GM23338 (cell line): ENCODE data around the gene MBOAT1. TPM values are rescaled to one million over a fixed set of nuclear protein-coding genes. Genes with fewer than 3 reads are reported as not detected.

ENCODE experiments used
- ATAC-seq: fragments of 200-7000 bp; cut with Tn5 transposase; 3 replicates; pipeline ENCODE4 v1.9.1; 2020
- DNase-seq: peaks from one replicate; pipeline ENCODE4 v3.0.0-alpha.2; 2015; ENCODE audit warnings: low spot score
- H2AFZ ChIP-seq: fragments of 200-600 bp; sonication (generic); 2 replicates; pipeline ENCODE4 v1.8.0; 2016; ENCODE audit warnings: antibody characterized with exemption, mild to moderate bottlenecking, moderate library complexity
- H3F3A ChIP-seq: fragments of 200-600 bp; sonication (generic); replicated peaks from 2 replicates; pipeline ENCODE4 v1.8.0; 2017; ENCODE audit warnings: antibody characterized with exemption, mixed run types, low read depth
- H3K27ac ChIP-seq: fragments of 200-600 bp; sonication (generic); 2 replicates; pipeline ENCODE4 v1.6.1; 2016; ENCODE audit warnings: low read depth
- H3K27me3 ChIP-seq: fragments of 200-600 bp; sonication (generic); 2 replicates; pipeline ENCODE4 v1.8.0; 2016; ENCODE audit warnings: mild to moderate bottlenecking, mixed run types, moderate library complexity; ENCODE audit not compliant: insufficient read depth
- H3K36me3 ChIP-seq: fragments of 200-600 bp; sonication (generic); 2 replicates; pipeline ENCODE4 v1.8.0; 2016; ENCODE audit warnings: mild to moderate bottlenecking; ENCODE audit not compliant: insufficient read depth
- H3K4me1 ChIP-seq: fragments of 200-600 bp; sonication (generic); 2 replicates; pipeline ENCODE4 v1.8.0; 2016; ENCODE audit warnings: mild to moderate bottlenecking, moderate library complexity; ENCODE audit not compliant: insufficient read depth
- H3K4me2 ChIP-seq: fragments of 200-600 bp; sonication (generic); 2 replicates; pipeline ENCODE4 v1.7.1; 2017; ENCODE audit warnings: mixed run types
- H3K4me3 ChIP-seq: fragments of 200-600 bp; sonication (generic); 2 replicates; pipeline ENCODE4 v1.6.1; 2016; ENCODE audit warnings: mixed run types
- H3K79me2 ChIP-seq: fragments of 200-600 bp; sonication (generic); replicated peaks from 2 replicates; pipeline ENCODE4 v1.8.0; 2017; ENCODE audit warnings: mild to moderate bottlenecking; ENCODE audit not compliant: insufficient read depth
- H3K9me2 ChIP-seq: fragments of 200-600 bp; sonication (generic); 2 replicates; pipeline ENCODE4 v1.8.0; 2017; ENCODE audit not compliant: insufficient read depth
- H4K20me1 ChIP-seq: fragments of 200-600 bp; sonication (generic); replicated peaks from 2 replicates; pipeline ENCODE4 v1.8.0; 2017; ENCODE audit warnings: mild to moderate bottlenecking; ENCODE audit not compliant: insufficient read depth
- H3K27ac Mint-ChIP-seq: 2 replicates; pipeline ENCODE4 v1.8.0; 2020; ENCODE audit warnings: inconsistent platforms, mild to moderate bottlenecking, moderate library complexity, mixed read lengths
- H3K27me3 Mint-ChIP-seq: 3 replicates; pipeline ENCODE4 v1.8.0; 2022; ENCODE audit warnings: low read depth, mild to moderate bottlenecking, moderate library complexity, mixed read lengths, inconsistent platforms; ENCODE audit not compliant: insufficient read depth, poor library complexity
- H3K36me3 Mint-ChIP-seq: 3 replicates; pipeline ENCODE4 v1.8.0; 2021; ENCODE audit warnings: low read depth, mild to moderate bottlenecking, inconsistent platforms, moderate library complexity, mixed read lengths
- H3K4me1 Mint-ChIP-seq: 3 replicates; pipeline ENCODE4 v1.8.0; 2020; ENCODE audit warnings: mild to moderate bottlenecking, inconsistent platforms, mixed read lengths
- H3K4me3 Mint-ChIP-seq: 3 replicates; pipeline ENCODE4 v1.8.0; 2021; ENCODE audit warnings: moderate library complexity, mild to moderate bottlenecking, inconsistent platforms, mixed read lengths
- H3K9me3 Mint-ChIP-seq: 3 replicates; pipeline ENCODE4 v1.8.0; 2020; ENCODE audit warnings: moderate library complexity, mild to moderate bottlenecking, inconsistent platforms, mixed read lengths
- CTCF ChIP-seq, 2 experiments: fragments of 200-600 bp in 1 of 2; sonication (generic) in 1 of 2; conservative IDR thresholded peaks; 2 replicates each; pipeline versions ENCODE4 v1.5.1 to v1.6.1; 2016 to 2017; ENCODE audit warnings: antibody characterized with exemption in 2 of 2, low read depth in 2 of 2, mild to moderate bottlenecking in 2 of 2, moderate library complexity in 1 of 2
- EZH2phosphoT487 ChIP-seq: fragments of 200-600 bp; sonication (generic); IDR thresholded peaks from one replicate; pipeline ENCODE4 v1.8.1; 2018; ENCODE audit warnings: antibody characterized with exemption; ENCODE audit not compliant: unreplicated experiment
- JUNB ChIP-seq: IDR thresholded peaks from one replicate; pipeline ENCODE4 v1.6.1; 2016; ENCODE audit warnings: antibody characterized with exemption; ENCODE audit not compliant: unreplicated experiment
- NANOG ChIP-seq: IDR thresholded peaks from 2 replicates; pipeline ENCODE4 v1.6.1; 2016; ENCODE audit warnings: antibody characterized with exemption, borderline replicate concordance
- POLR2AphosphoS5 ChIP-seq: IDR thresholded peaks from 2 replicates; pipeline ENCODE4 v1.6.1; 2016; ENCODE audit warnings: antibody characterized with exemption, low read depth
- STAT1 ChIP-seq: IDR thresholded peaks from one replicate; pipeline ENCODE4 v1.6.1; 2016; ENCODE audit warnings: antibody characterized with exemption; ENCODE audit not compliant: unreplicated experiment
- ZNF114 ChIP-seq: fragments of 250-450 bp; sonication (Bioruptor Pico); IDR thresholded peaks from 2 replicates; pipeline ENCODE4 v1.5.0; 2020; ENCODE audit warnings: mild to moderate bottlenecking, moderate library complexity
- ZNF331 ChIP-seq: fragments of 250-450 bp; sonication (Bioruptor Pico); IDR thresholded peaks from 2 replicates; pipeline ENCODE4 v1.5.0; 2020; ENCODE audit warnings: low read depth, mild to moderate bottlenecking, moderate library complexity
- polyA plus RNA-seq: library from polyadenylated mRNA; unstranded; fragments of >200 nt; fragmentation: Nextera tagmentation; extraction: Ambion mirVana; gene quantifications from 2 replicates; pipeline ENCODE4 v1.2.1, GENCODE V29; 2016
- total RNA-seq: library from RNA; depleted of rRNA; stranded (reverse); fragments of >200 nt; shearing (Covaris generic); gene quantifications from 2 replicates; pipeline ENCODE4 v1.2.3, GENCODE V29; 2014
- TF ChIP-seq, protein P1 (sequence below): IDR thresholded peaks from one replicate; pipeline ENCODE4 v1.6.1; 2018; ENCODE audit warnings: antibody characterized with exemption; ENCODE audit not compliant: unreplicated experiment
- TF ChIP-seq, protein P2 (sequence below): IDR thresholded peaks from 2 replicates; pipeline ENCODE4 v1.6.1; 2016; ENCODE audit warnings: antibody characterized with exemption

MBOAT1 gene
- total and polyA plus RNA-seq, 2 experiments from 2014 or later: 3.8 to 18.6 TPM

- no peaks in the 10 kb centered on the region for H3K27me3 Mint-ChIP-seq
- DNase-seq: peak; percentile 65
- Histone ChIP-seq H3K9me2 (no peaks in the 10 kb centered on the region; the same call in none of the 2 replicates), H2AFZ (no peak overlapping the region), H3K79me2 (peaks cover 46% of the 10 kb centered on the region), H3K27ac (peak overlapping the region; percentile 70), H3K36me3 (no peaks in the 10 kb centered on the region), H4K20me1 (no peaks in the 10 kb centered on the region), H3F3A (no peaks in the 10 kb centered on the region), H3K4me2 (no peak overlapping the region), H3K4me1 (peaks cover 27% of the 10 kb centered on the region), H3K27me3 (no peaks in the 10 kb centered on the region), H3K4me3 (no peak overlapping the region)
- H3K9me3 Mint-ChIP-seq: no peaks in the 10 kb centered on the region
- ATAC-seq: peak; percentile 66
- no peak overlapping the region for H3K4me3 Mint-ChIP-seq
- peaks cover 23% of the 10 kb centered on the region; the same call in 2 of the 3 replicates for H3K4me1 Mint-ChIP-seq
- H3K27ac Mint-ChIP-seq: peak overlapping the region; percentile 50
- TF ChIP-seq NANOG (no peak), STAT1 (no peak), ZNF114 (no peak), JUNB (no peak), EZH2phosphoT487 (no peak), CTCF (conservative IDR thresholded peaks at IDR 0.05; ENCODE audit: low read depth in 2 of 2) (no peak), POLR2AphosphoS5 (no peak)
- TF ChIP-seq, protein P1, sequence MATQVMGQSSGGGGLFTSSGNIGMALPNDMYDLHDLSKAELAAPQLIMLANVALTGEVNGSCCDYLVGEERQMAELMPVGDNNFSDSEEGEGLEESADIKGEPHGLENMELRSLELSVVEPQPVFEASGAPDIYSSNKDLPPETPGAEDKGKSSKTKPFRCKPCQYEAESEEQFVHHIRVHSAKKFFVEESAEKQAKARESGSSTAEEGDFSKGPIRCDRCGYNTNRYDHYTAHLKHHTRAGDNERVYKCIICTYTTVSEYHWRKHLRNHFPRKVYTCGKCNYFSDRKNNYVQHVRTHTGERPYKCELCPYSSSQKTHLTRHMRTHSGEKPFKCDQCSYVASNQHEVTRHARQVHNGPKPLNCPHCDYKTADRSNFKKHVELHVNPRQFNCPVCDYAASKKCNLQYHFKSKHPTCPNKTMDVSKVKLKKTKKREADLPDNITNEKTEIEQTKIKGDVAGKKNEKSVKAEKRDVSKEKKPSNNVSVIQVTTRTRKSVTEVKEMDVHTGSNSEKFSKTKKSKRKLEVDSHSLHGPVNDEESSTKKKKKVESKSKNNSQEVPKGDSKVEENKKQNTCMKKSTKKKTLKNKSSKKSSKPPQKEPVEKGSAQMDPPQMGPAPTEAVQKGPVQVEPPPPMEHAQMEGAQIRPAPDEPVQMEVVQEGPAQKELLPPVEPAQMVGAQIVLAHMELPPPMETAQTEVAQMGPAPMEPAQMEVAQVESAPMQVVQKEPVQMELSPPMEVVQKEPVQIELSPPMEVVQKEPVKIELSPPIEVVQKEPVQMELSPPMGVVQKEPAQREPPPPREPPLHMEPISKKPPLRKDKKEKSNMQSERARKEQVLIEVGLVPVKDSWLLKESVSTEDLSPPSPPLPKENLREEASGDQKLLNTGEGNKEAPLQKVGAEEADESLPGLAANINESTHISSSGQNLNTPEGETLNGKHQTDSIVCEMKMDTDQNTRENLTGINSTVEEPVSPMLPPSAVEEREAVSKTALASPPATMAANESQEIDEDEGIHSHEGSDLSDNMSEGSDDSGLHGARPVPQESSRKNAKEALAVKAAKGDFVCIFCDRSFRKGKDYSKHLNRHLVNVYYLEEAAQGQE: no peak
- TF ChIP-seq, protein P2, sequence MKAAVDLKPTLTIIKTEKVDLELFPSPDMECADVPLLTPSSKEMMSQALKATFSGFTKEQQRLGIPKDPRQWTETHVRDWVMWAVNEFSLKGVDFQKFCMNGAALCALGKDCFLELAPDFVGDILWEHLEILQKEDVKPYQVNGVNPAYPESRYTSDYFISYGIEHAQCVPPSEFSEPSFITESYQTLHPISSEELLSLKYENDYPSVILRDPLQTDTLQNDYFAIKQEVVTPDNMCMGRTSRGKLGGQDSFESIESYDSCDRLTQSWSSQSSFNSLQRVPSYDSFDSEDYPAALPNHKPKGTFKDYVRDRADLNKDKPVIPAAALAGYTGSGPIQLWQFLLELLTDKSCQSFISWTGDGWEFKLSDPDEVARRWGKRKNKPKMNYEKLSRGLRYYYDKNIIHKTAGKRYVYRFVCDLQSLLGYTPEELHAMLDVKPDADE: no peak
- H3K36me3 Mint-ChIP-seq: 0 out of 3 replicates have a peak, but pooled peaks cover 2% of the 10 kb centered on the region
Observed at GRCh38 chr6:20197251-20197650, 15.0 kb downstream of the MBOAT1 start.

- Histone ChIP-seq H3K9me2 (peaks cover 4% of the 10 kb centered on the region), H3K4me3 (no peak overlapping the region), H3K79me2 (peaks cover 37% of the 10 kb centered on the region), H3K4me1 (peaks cover 4% of the 10 kb centered on the region), H2AFZ (no peak overlapping the region), H3K4me2 (no peak overlapping the region), H3F3A (no peaks in the 10 kb centered on the region), H3K27me3 (no peaks in the 10 kb centered on the region), H3K36me3 (peaks cover 7% of the 10 kb centered on the region; the same call in 1 of the 2 replicates), H3K27ac (0 out of 2 replicates have a peak overlapping the region, but pooled peaks have one; percentile 4), H4K20me1 (no peaks in the 10 kb centered on the region; the same call in 1 of the 2 replicates)
- Mint-ChIP-seq H3K9me3 (peaks cover 24% of the 10 kb centered on the region), H3K36me3 (peaks cover 26% of the 10 kb centered on the region), H3K27ac (no peak overlapping the region), H3K4me1 (peaks cover 11% of the 10 kb centered on the region; the same call in 2 of the 3 replicates), H3K27me3 (peaks cover 4% of the 10 kb centered on the region), H3K4me3 (no peak overlapping the region)
- DNase-seq (no peak), ATAC-seq (no peak)
- TF ChIP-seq CTCF (conservative IDR thresholded peaks at IDR 0.05; ENCODE audit: low read depth in 2 of 2) (no peak), STAT1 (no peak), ZNF331 (CRISPR knock-in tag) (no peak), EZH2phosphoT487 (no peak), ZNF114 (no peak)
- TF ChIP-seq, protein P1: no peak
- TF ChIP-seq, protein P2: no peak
Observed at GRCh38 chr6:20192625-20193024, 19.6 kb downstream of the MBOAT1 start.
